Smooth muscle cell (in vitro differentiated cells): ENCODE data around the gene MTA1. TPM values are rescaled to one million over a fixed set of nuclear protein-coding genes. Genes with fewer than 3 reads are reported as not detected.

Experiments
- DNase-seq: peaks from one replicate; lab custom pipeline; 2025; ENCODE audit not compliant: unreplicated experiment; lab: John Stamatoyannopoulos, UW
- H2AFZ ChIP-seq: fragments of 200-600 bp; sonication (generic); 2 replicates; pipeline ENCODE4 v1.6.0; 2016; ENCODE audit warnings: antibody characterized with exemption, low read depth, mild to moderate bottlenecking
- H3F3A ChIP-seq: fragments of 200-600 bp; sonication (generic); 2 replicates; pipeline ENCODE4 v1.6.0; 2017; ENCODE audit warnings: antibody characterized with exemption, low read depth
- H3K27ac ChIP-seq: fragments of 200-600 bp; sonication (generic); 2 replicates; pipeline ENCODE4 v1.5.1; 2016; ENCODE audit warnings: low read depth, mild to moderate bottlenecking
- H3K27me3 ChIP-seq: fragments of 200-600 bp; sonication (generic); 2 replicates; pipeline ENCODE4 v1.6.1; 2016; ENCODE audit warnings: low read depth, mild to moderate bottlenecking
- H3K36me3 ChIP-seq: fragments of 200-600 bp; sonication (generic); 2 replicates; pipeline ENCODE4 v1.5.1; 2016; ENCODE audit warnings: low read depth
- H3K4me1 ChIP-seq: fragments of 200-600 bp; sonication (generic); 2 replicates; pipeline ENCODE4 v1.5.1; 2016; ENCODE audit warnings: low read depth
- H3K4me2 ChIP-seq: fragments of 200-600 bp; sonication (generic); 2 replicates; pipeline ENCODE4 v1.6.0; 2016; ENCODE audit warnings: mild to moderate bottlenecking
- H3K4me3 ChIP-seq: fragments of 200-600 bp; sonication (generic); 2 replicates; pipeline ENCODE4 v1.5.1; 2016; ENCODE audit warnings: mild to moderate bottlenecking
- H3K79me2 ChIP-seq: fragments of 200-600 bp; sonication (generic); 2 replicates; pipeline ENCODE4 v1.6.0; 2016; ENCODE audit warnings: low read depth, mild to moderate bottlenecking
- H3K9ac ChIP-seq: fragments of 200-600 bp; sonication (generic); 2 replicates; pipeline ENCODE4 v1.6.0; 2016; ENCODE audit warnings: low read depth
- H3K9me3 ChIP-seq: fragments of 200-600 bp; sonication (generic); replicated peaks from 2 replicates; pipeline ENCODE4 v1.5.1; 2016; ENCODE audit warnings: low read depth
- H4K20me1 ChIP-seq: fragments of 200-600 bp; sonication (generic); 2 replicates; pipeline ENCODE4 v1.6.0; 2016; ENCODE audit warnings: low read depth
- whole genome bisulfite sequencing: methylation state at CpG from one replicate; pipeline ENCODE4 v1.1.7; 2016; ENCODE audit warnings: low lambda C conversion rate; 5-methylcytosine and 5-hydroxymethylcytosine counted together
- polyA plus RNA-seq: library from polyadenylated mRNA; unstranded; fragments of >200 nt; fragmentation: Nextera tagmentation; extraction: Ambion mirVana; gene quantifications from 2 replicates; pipeline ENCODE4 v1.2.1, GENCODE V29; 2016
- total RNA-seq: library from RNA; depleted of rRNA; stranded (reverse); fragments of >200 nt; gene quantifications from 2 replicates; pipeline ENCODE4 v1.2.3, GENCODE V29; 2014
- TF ChIP-seq, protein P1 (sequence below): fragments of 200-600 bp; sonication (generic); IDR thresholded peaks from 2 replicates; pipeline ENCODE4 v1.5.1; 2017; ENCODE audit warnings: borderline replicate concordance, mild to moderate bottlenecking, antibody characterized with exemption; ENCODE audit not compliant: insufficient read depth, poor library complexity, severe bottlenecking

The MTA1 gene
- total and polyA plus RNA-seq, 2 experiments from 2014 or later: 41.3 to 48.7 TPM

DNA sequence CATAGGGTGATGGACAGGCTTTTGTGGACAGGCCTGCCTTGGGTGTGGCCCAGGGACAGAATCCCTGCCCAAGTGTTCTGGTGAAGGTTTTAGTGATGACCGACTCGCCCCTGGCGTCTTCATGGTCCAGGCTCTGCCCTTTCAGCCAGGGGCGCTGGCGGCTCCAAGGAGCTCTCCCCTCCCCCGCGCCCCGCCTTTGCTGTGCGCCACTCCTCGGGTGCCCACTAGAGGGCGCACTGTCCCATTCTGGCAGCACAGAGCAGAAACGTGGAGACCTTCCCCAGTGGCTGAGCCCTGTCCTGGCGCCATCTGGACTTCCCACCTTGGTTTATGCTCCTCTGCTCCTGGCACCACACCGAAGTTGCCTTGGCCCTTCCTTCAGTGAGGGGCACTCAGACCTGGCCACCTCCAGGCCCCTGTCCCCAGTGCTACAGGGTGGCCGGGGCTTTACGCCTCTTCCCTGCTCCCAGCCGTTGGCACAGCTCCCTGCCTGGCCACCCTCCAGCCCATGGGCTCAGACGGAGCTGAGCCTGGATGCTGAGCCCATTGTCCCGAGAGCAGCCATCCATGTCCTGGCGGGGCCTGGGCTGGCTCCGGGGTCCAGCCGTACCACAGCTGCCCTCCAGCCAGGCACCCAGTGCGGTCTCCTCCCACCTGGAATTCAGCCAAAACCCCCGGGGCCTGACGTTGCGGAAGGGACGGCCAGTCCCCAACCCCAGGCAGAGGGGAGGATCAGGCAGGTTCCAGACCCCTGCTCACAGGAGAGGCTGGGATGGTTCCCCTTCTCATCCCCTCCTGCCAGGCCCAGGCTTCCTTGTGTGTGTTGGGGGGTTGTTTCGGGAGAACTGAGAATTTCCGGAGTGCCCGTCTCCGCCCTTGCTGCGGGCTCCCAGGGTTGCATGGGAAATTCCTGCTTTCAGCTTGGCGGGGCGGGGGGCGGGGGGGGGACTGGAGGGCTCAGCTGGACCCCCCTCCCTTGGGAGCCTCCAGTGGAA, 61.5 kb downstream of the MTA1 start:
- H3K27me3 ChIP-seq: peaks cover 24% of the 10 kb centered on the region
- WGBS: 30% methylated on average over 35 of the region's 35 CpGs
- H3K4me1 ChIP-seq: peaks cover 7% of the 10 kb centered on the region
- TF ChIP-seq, protein P1, sequence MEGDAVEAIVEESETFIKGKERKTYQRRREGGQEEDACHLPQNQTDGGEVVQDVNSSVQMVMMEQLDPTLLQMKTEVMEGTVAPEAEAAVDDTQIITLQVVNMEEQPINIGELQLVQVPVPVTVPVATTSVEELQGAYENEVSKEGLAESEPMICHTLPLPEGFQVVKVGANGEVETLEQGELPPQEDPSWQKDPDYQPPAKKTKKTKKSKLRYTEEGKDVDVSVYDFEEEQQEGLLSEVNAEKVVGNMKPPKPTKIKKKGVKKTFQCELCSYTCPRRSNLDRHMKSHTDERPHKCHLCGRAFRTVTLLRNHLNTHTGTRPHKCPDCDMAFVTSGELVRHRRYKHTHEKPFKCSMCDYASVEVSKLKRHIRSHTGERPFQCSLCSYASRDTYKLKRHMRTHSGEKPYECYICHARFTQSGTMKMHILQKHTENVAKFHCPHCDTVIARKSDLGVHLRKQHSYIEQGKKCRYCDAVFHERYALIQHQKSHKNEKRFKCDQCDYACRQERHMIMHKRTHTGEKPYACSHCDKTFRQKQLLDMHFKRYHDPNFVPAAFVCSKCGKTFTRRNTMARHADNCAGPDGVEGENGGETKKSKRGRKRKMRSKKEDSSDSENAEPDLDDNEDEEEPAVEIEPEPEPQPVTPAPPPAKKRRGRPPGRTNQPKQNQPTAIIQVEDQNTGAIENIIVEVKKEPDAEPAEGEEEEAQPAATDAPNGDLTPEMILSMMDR: peak; percentile 97
- peak overlapping the region; percentile 97 for H3K9ac ChIP-seq
- peak; percentile 89 for DNase-seq
- peak overlapping the region; percentile 89 for H3K4me2 ChIP-seq
- no peaks in the 10 kb centered on the region for H3K79me2 ChIP-seq
- H3K4me3 ChIP-seq: peak overlapping the region; percentile 42
- H4K20me1 ChIP-seq: no peaks in the 10 kb centered on the region
- peak overlapping the region; percentile 97 for H3K27ac ChIP-seq
- H3K36me3 ChIP-seq: no peaks in the 10 kb centered on the region
- no peak overlapping the region for H2AFZ ChIP-seq
- H3F3A ChIP-seq: no peaks in the 10 kb centered on the region
- no peaks in the 10 kb centered on the region for H3K9me3 ChIP-seq

DNA sequence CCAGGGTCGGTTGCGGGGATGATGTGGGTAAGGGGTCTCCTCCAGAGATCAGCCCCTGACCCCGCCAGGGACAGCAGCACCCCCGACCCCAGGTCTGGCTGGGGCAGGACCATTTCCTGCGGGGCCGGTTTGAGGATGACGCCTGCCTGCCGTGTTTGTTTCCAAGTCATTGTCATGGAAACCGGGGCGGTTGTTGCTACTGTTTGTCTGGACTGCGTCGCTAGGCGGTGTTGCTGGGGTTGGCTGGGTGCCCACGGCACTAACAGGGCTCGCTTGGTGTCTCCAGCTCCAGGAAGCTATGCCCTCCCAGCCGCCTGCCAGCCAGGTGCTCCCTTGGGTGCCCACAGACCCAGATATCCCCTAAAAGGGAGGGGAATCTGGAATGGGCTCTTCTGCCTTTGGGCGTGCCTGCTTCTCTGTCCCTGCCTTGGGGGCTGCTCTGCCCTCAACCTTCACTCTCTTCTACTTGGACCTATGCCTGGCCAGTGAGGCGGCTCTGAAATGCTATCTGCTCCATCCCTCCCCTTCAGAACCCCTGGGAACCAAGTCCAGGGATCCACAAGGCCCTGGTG, 62.3 kb downstream of the MTA1 start:
- peak overlapping the region; percentile 42 for H3K4me3 ChIP-seq
- H3K9me3 ChIP-seq: no peaks in the 10 kb centered on the region
- peak overlapping the region; percentile 89 for H3K4me2 ChIP-seq
- 14% methylated on average over 18 of the region's 18 CpGs for whole genome bisulfite sequencing
- peaks cover 7% of the 10 kb centered on the region for H3K4me1 ChIP-seq
- peak overlapping the region; percentile 97 for H3K27ac ChIP-seq
- TF ChIP-seq, protein P1: no peak
- DNase-seq: peak; percentile 92
- H3K79me2 ChIP-seq: no peaks in the 10 kb centered on the region
- H3K27me3 ChIP-seq: peaks cover 31% of the 10 kb centered on the region
- H3K36me3 ChIP-seq: no peaks in the 10 kb centered on the region
- H4K20me1 ChIP-seq: no peaks in the 10 kb centered on the region
- H3F3A ChIP-seq: no peaks in the 10 kb centered on the region
- H3K9ac ChIP-seq: peak overlapping the region; percentile 97
- H2AFZ ChIP-seq: no peak overlapping the region

DNA sequence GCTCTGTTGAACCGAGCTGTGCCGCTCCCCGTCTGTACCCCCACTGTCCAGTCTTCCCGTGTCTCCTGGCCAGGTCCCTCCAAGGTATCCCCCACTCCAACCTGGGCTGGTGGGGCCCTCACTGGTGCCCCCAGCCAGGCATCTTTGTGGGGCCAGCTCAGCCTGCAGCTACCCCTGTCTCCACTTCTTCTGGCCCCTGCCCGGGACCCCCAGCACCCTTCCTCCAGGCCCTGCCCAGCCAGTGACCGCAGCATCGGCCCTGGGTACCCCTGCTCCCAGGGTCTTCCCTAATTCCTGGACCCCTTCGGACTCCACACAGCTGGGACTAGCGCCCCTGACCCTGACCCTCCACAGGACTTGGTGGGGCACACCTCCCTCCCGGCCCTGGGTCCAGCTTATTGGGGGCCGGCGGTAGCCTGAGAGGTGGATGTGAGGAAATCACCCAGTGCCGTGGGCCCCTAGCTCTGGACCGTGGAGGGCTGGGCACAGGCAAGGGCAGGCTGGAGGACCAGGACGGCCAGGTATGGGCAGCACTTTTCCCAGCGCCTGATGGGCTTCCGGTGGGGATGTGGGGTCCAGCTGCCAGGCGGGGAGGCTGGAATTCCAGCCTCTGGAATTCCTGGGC, 63.0 kb downstream of the MTA1 start:
- Histone ChIP-seq H3K9me3 (no peaks in the 10 kb centered on the region), H3K27me3 (peaks cover 35% of the 10 kb centered on the region), H4K20me1 (no peaks in the 10 kb centered on the region), H3K36me3 (no peaks in the 10 kb centered on the region), H3K27ac (peak overlapping the region; percentile 97), H3K4me3 (no peak overlapping the region), H2AFZ (no peak overlapping the region), H3F3A (no peaks in the 10 kb centered on the region), H3K4me2 (peak overlapping the region; percentile 89), H3K9ac (peak overlapping the region; percentile 97), H3K4me1 (peaks cover 7% of the 10 kb centered on the region), H3K79me2 (no peaks in the 10 kb centered on the region)
- WGBS: 93% methylated on average over 16 of the region's 18 CpGs
- TF ChIP-seq, protein P1: no peak
- no peak for DNase-seq
